HEK293T (cell line): ENCODE results near the gene ARRB1.

Source experiments
- CTBP1 ChIP-seq: fragments of 450-650 bp; IDR thresholded peaks from 2 replicates; pipeline ENCODE4 v1.6.1; 2016; ENCODE audit warnings: borderline replicate concordance
- ELF4 ChIP-seq: fragments of 450-650 bp; IDR thresholded peaks from 2 replicates; pipeline ENCODE4 v1.6.1; 2017; ENCODE audit warnings: antibody characterized with exemption
- L3MBTL2 ChIP-seq: fragments of 450-650 bp; conservative IDR thresholded peaks from 2 replicates; pipeline ENCODE4 v1.6.1; 2016; ENCODE audit warnings: mild to moderate bottlenecking
- SUZ12 ChIP-seq: fragments of 450-650 bp; IDR thresholded peaks from 2 replicates; pipeline ENCODE4 v1.6.1; 2016; ENCODE audit warnings: mild to moderate bottlenecking
- TARDBP ChIP-seq: fragments of 450-650 bp; IDR thresholded peaks from 2 replicates; pipeline ENCODE4 v1.6.1; 2016

DNA sequence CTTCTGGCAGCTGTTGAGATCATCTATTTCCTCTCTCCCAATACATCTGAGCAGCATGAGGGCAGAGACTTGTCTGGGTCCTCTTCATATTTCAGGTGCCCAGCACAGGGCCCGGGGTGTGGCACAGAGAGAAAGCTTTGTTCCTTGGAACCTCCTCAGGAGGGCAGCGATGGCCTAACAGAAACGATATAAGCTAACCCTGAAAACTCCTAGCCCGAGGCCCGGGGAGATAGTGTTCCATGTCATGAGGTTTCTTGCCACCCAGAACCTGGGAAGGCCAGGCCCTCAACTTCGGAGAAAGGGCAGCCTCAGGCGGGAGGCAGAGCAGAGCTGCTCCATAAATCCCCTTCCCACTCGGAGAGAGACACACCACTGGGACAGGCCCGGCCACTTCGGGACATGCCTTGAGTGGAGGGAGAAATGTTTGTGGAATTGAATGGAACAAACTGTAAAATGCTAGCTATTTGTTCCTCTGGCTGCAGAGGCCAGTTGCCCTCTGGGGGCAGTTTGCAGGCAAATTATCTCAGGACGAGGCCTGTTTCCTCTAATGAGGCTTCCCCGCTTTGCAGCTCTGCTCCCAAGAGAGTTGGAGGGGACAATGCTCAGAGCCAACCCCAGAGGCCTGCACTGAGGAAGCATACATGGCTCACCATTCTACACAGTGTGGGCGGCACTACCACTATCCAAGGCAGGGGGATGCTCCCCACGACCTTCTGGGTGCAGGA lies 11.6 kb downstream of the ARRB1 start:
- no peak for TF ChIP-seq L3MBTL2
- TF ChIP-seq ELF4 = no peak
- no peak for TF ChIP-seq SUZ12
- no peak for TF ChIP-seq TARDBP
- no peak for TF ChIP-seq CTBP1
